ENCODE results near the gene STARD4. TPM values are rescaled to one million over a fixed set of nuclear protein-coding genes. Genes with fewer than 3 reads are reported as not detected.

Gene STARD4
- total RNA-seq, 1 donor from 2014 or later = 48.6 TPM

GRCh38 chr5:111537141-111538024 is 25.0 kb upstream of the STARD4 start:
- no peaks in the 10 kb centered on the region for H3K4me1 ChIP-seq
- H3K36me3 ChIP-seq = no peaks in the 10 kb centered on the region
- no peak overlapping the region for H3K4me3 ChIP-seq
- no peak for TF ChIP-seq CTCF (IDR thresholded peaks at IDR 0.05)
- H3K27me3 ChIP-seq = no peaks in the 10 kb centered on the region
- H3K27ac ChIP-seq = no peak overlapping the region
- H3K9me3 ChIP-seq = no peaks in the 10 kb centered on the region
- no peak for ATAC-seq
- DNase-seq = no peak
- intact Hi-C loops (cut with DNase I) = no loop called here

- ATAC-seq = no peak
- intact Hi-C loops (cut with DNase I) = no loop called here
- Histone ChIP-seq H3K36me3 (no peaks in the 10 kb centered on the region), H3K9me3 (no peaks in the 10 kb centered on the region), H3K4me1 (no peaks in the 10 kb centered on the region), H3K27ac (no peak overlapping the region), H3K4me3 (no peak overlapping the region), H3K27me3 (no peaks in the 10 kb centered on the region)
- DNase-seq = no peak
- TF ChIP-seq CTCF (IDR thresholded peaks at IDR 0.05) = no peak
These were observed 23.7 kb upstream of the STARD4 start for GRCh38 chr5:111535879-111536549.

GRCh38 chr5:111532886-111533582 is 20.7 kb upstream of the STARD4 start:
- intact Hi-C loops (cut with DNase I) = no loop called here
- DNase-seq = no peak
- no peak for TF ChIP-seq CTCF (IDR thresholded peaks at IDR 0.05)
- Histone ChIP-seq H3K4me1 (no peaks in the 10 kb centered on the region), H3K27me3 (no peaks in the 10 kb centered on the region), H3K9me3 (no peaks in the 10 kb centered on the region), H3K36me3 (no peaks in the 10 kb centered on the region), H3K27ac (no peak overlapping the region), H3K4me3 (no peak overlapping the region)
- ATAC-seq = no peak

- Histone ChIP-seq H3K4me3 (no peak overlapping the region), H3K9me3 (no peaks in the 10 kb centered on the region), H3K27ac (peak overlapping the region; percentile 59), H3K36me3 (no peaks in the 10 kb centered on the region), H3K4me1 (no peaks in the 10 kb centered on the region), H3K27me3 (no peaks in the 10 kb centered on the region)
- DNase-seq (peak; percentile 86), ATAC-seq (peak; percentile 99)
- no peak for TF ChIP-seq CTCF (IDR thresholded peaks at IDR 0.05)
- intact Hi-C loops (cut with DNase I) = no loop called here
These were observed 18.0 kb upstream of the STARD4 start for GRCh38 chr5:111530298-111530740.

GRCh38 chr5:111528056-111528455 is 15.7 kb upstream of the STARD4 start:
- Histone ChIP-seq H3K36me3 (no peaks in the 10 kb centered on the region), H3K27ac (no peak overlapping the region), H3K4me1 (no peaks in the 10 kb centered on the region), H3K4me3 (no peak overlapping the region), H3K27me3 (no peaks in the 10 kb centered on the region), H3K9me3 (no peaks in the 10 kb centered on the region)
- no peak for DNase-seq
- TF ChIP-seq CTCF (IDR thresholded peaks at IDR 0.05) = no peak
- intact Hi-C loops (cut with DNase I) = no loop called here
- no peak for ATAC-seq
